Naive thymus-derived CD4-positive, alpha-beta T cell (primary cell): ENCODE measurements around the gene PPP6R3. TPM values are rescaled to one million over a fixed set of nuclear protein-coding genes. Genes with fewer than 3 reads are reported as not detected.

Experiments used
- ATAC-seq: fragments of 150-1000 bp; cut with Tn5 transposase; 2 replicates; pipeline ENCODE4 v1.10.0; 2021; ENCODE audit warnings: mild to moderate bottlenecking, moderate library complexity
- CTCF ChIA-PET: fragments of 350-600 bp; sonication (Branson Sonifier 250); formaldehyde crosslinking; loops from one replicate; lab custom pipeline; 2021; ENCODE audit warnings: antibody characterized with exemption; lab: Charles Lee
- POLR2A ChIA-PET: fragments of 350-600 bp; sonication (Branson Sonifier 250); formaldehyde crosslinking; loops from one replicate; lab custom pipeline; 2021; ENCODE audit warnings: antibody characterized with exemption, inconsistent platforms; lab: Charles Lee
- DNase-seq, 9 donors: peaks; one replicate each; pipeline versions ENCODE4 v3.0.0 to v3.0.0-alpha.2; 2020 to 2022; ENCODE audit warnings: mixed read lengths in 1 of 9
- H3K27ac ChIP-seq: one replicate; pipeline ENCODE4 v1.7.0; 2013; ENCODE audit warnings: mild to moderate bottlenecking, low read depth, low read length, moderate library complexity
- H3K27me3 ChIP-seq, 2 donors: one replicate each; pipeline ENCODE4 v1.7.0; 2013; ENCODE audit warnings: low read length in 2 of 2, mild to moderate bottlenecking in 2 of 2, moderate library complexity in 2 of 2; ENCODE audit not compliant: control insufficient read depth in 2 of 2, insufficient read depth in 2 of 2
- H3K36me3 ChIP-seq, 3 experiments: 1 replicate in 2 of 3; 2 replicates in 1 of 3; pipeline ENCODE4 v1.7.0; 2013; ENCODE audit warnings: low read length in 3 of 3, mild to moderate bottlenecking in 3 of 3, moderate library complexity in 1 of 3; ENCODE audit not compliant: insufficient read depth in 3 of 3, control insufficient read depth in 2 of 3
- H3K4me1 ChIP-seq, 2 donors: one replicate each; pipeline ENCODE4 v1.7.0; 2013; ENCODE audit warnings: low read length in 2 of 2, mild to moderate bottlenecking in 2 of 2, moderate library complexity in 1 of 2; ENCODE audit not compliant: control insufficient read depth in 2 of 2, insufficient read depth in 2 of 2
- H3K4me3 ChIP-seq: 2 replicates; pipeline ENCODE4 v1.7.0; 2013; ENCODE audit warnings: mild to moderate bottlenecking, low read length
- H3K9me3 ChIP-seq, 3 experiments: 1 replicate in 2 of 3; 2 replicates in 1 of 3; pipeline ENCODE4 v1.7.0; 2013; ENCODE audit warnings: low read length in 3 of 3; ENCODE audit not compliant: control insufficient read depth in 2 of 3
- H3K27ac Mint-ChIP-seq, 9 donors: one replicate each; pipeline ENCODE4 v1.8.0; 2020 to 2022; ENCODE audit warnings: mixed read lengths in 9 of 9, mild to moderate bottlenecking in 8 of 9, moderate library complexity in 5 of 9, inconsistent platforms in 2 of 9
- H3K27me3 Mint-ChIP-seq, 5 donors: one replicate each; pipeline ENCODE4 v1.8.0; 2021 to 2022; ENCODE audit warnings: mixed read lengths in 5 of 5, mild to moderate bottlenecking in 1 of 5
- H3K36me3 Mint-ChIP-seq, 5 donors: one replicate each; pipeline ENCODE4 v1.8.0; 2020 to 2022; ENCODE audit warnings: mixed read lengths in 5 of 5, mild to moderate bottlenecking in 3 of 5, inconsistent platforms in 1 of 5
- H3K4me1 Mint-ChIP-seq, 7 donors: one replicate each; pipeline ENCODE4 v1.8.0; 2020 to 2022; ENCODE audit warnings: mixed read lengths in 7 of 7, mild to moderate bottlenecking in 3 of 7, inconsistent platforms in 1 of 7
- H3K4me3 Mint-ChIP-seq, 10 donors: one replicate each; pipeline ENCODE4 v1.8.0; 2020 to 2022; ENCODE audit warnings: mild to moderate bottlenecking in 10 of 10, mixed read lengths in 10 of 10, moderate library complexity in 6 of 10, inconsistent platforms in 2 of 10
- H3K9me3 Mint-ChIP-seq, 11 donors: one replicate each; pipeline ENCODE4 v1.8.0; 2020 to 2022; ENCODE audit warnings: mixed read lengths in 11 of 11, mild to moderate bottlenecking in 4 of 11, inconsistent platforms in 1 of 11, moderate library complexity in 1 of 11
- intact Hi-C, 2 donors: fragments of 100-400 bp; cut with micrococcal nuclease; formaldehyde crosslinking; loops; one replicate each; pipeline ENCODE4 v1.15.1; 2023
- polyA plus RNA-seq, 2 donors: library from polyadenylated mRNA; unstranded; fragments of 300-500 nt; fragmentation: Illumina TruSeq; gene quantifications; one replicate each; pipeline ENCODE4 v1.2.3, GENCODE V29; 2021
- total RNA-seq, 6 experiments: library from RNA in 5 of 6; stranded (reverse) in 5 of 6; gene quantifications; 1 replicate in 5 of 6; 2 replicates in 1 of 6; pipeline ENCODE4 v1.2.3 and lab custom pipeline; 2021 to 2026

Gene PPP6R3
- total and polyA plus RNA-seq, 7 experiments from 2014 or later: 43.5 to 159 (median 133) TPM

- H3K9me3 Mint-ChIP-seq: no peaks in the 10 kb centered on the region
- no peaks in the 10 kb centered on the region for H3K9me3 ChIP-seq
- H3K4me3 ChIP-seq: no peak overlapping the region
- no peaks in the 10 kb centered on the region for H3K27me3 Mint-ChIP-seq
- no peaks in the 10 kb centered on the region for H3K27me3 ChIP-seq
- DNase-seq (no peak), ATAC-seq (no peak)
- H3K36me3 Mint-ChIP-seq: peaks cover 40 to 87% (median 75%) of the 10 kb centered on the region in 5 donors
- ChIA-PET POLR2A (no interaction called here), CTCF (no interaction called here)
- H3K27ac Mint-ChIP-seq: no peak overlapping the region
- H3K4me3 Mint-ChIP-seq: no peak overlapping the region
- H3K27ac ChIP-seq: no peak overlapping the region
- intact Hi-C loops: no loop called here
- peaks cover 37 to 99% (median 63%) of the 10 kb centered on the region in 3 experiments for H3K36me3 ChIP-seq
- peaks cover 0 to 7% (median 0%) of the 10 kb centered on the region in 7 donors for H3K4me1 Mint-ChIP-seq
- H3K4me1 ChIP-seq: no peaks in the 10 kb centered on the region
Measured at GRCh38 chr11:68601147-68601546, 140.6 kb downstream of the PPP6R3 start.

- Mint-ChIP-seq H3K4me1 (peaks cover 0 to 2% (median 0%) of the 10 kb centered on the region in 7 donors), H3K9me3 (peaks cover 0 to under 1% (median 0%) of the 10 kb centered on the region in 11 donors), H3K27ac (peak overlapping the region in 2 of 9 donors; percentile 28 to 62), H3K4me3 (no peak overlapping the region), H3K36me3 (peaks cover 29 to 92% (median 73%) of the 10 kb centered on the region in 5 donors), H3K27me3 (no peaks in the 10 kb centered on the region)
- intact Hi-C loops: no loop called here
- Histone ChIP-seq H3K27me3 (no peaks in the 10 kb centered on the region), H3K27ac (no peak overlapping the region), H3K4me3 (no peak overlapping the region), H3K4me1 (no peaks in the 10 kb centered on the region), H3K9me3 (no peaks in the 10 kb centered on the region), H3K36me3 (peaks cover 10 to 98% (median 30%) of the 10 kb centered on the region in 3 experiments)
- no peak for DNase-seq
- POLR2A ChIA-PET: no interaction called here
- no peak for ATAC-seq
- CTCF ChIA-PET: interaction anchor here (1.1 kb wide), 1 partner anchor 234 kb away, joined by 3 read pairs; no protein-coding TSS in a partner anchor
Measured at GRCh38 chr11:68609761-68610160, 149.2 kb downstream of the PPP6R3 start.

GRCh38 chr11:68610452-68611116 is 150.0 kb downstream of the PPP6R3 start:
- CTCF ChIA-PET: interaction anchor here (0.6 to 1.1 kb wide), 4 partner anchors 14 to 233 kb away, joined by 3 to 4 read pairs (median 3); no protein-coding TSS in a partner anchor

GRCh38 chr11:68615657-68616056 is 155.1 kb downstream of the PPP6R3 start:
- H3K27ac Mint-ChIP-seq: peak overlapping the region in 5 of 9 donors; percentile 34 to 81 (median 57)
- intact Hi-C loops: no loop called here
- H3K36me3 Mint-ChIP-seq: peaks cover 18 to 53% (median 47%) of the 10 kb centered on the region in 5 donors
- DNase-seq: no peak
- H3K9me3 Mint-ChIP-seq: peaks cover 0 to 24% (median 0%) of the 10 kb centered on the region in 11 donors
- Histone ChIP-seq H3K4me3 (no peak overlapping the region), H3K9me3 (no peaks in the 10 kb centered on the region), H3K4me1 (no peaks in the 10 kb centered on the region), H3K27ac (no peak overlapping the region), H3K36me3 (peaks cover 0 to 44% (median 0%) of the 10 kb centered on the region in 3 experiments), H3K27me3 (no peaks in the 10 kb centered on the region)
- H3K4me3 Mint-ChIP-seq: no peak overlapping the region
- H3K4me1 Mint-ChIP-seq: no peaks in the 10 kb centered on the region
- CTCF ChIA-PET: no interaction called here
- peaks cover 0 to 2% (median 0%) of the 10 kb centered on the region in 5 donors for H3K27me3 Mint-ChIP-seq
- no peak for ATAC-seq
- POLR2A ChIA-PET: no interaction called here

More at GRCh38 chr11:68610452-68611116, 150.0 kb downstream of the PPP6R3 start:
- Histone ChIP-seq H3K4me1 (no peaks in the 10 kb centered on the region), H3K9me3 (no peaks in the 10 kb centered on the region), H3K27me3 (no peaks in the 10 kb centered on the region), H3K27ac (no peak overlapping the region), H3K4me3 (no peak overlapping the region), H3K36me3 (peaks cover 10 to 95% (median 21%) of the 10 kb centered on the region in 3 experiments)
- Mint-ChIP-seq H3K9me3 (peaks cover 0 to 8% (median 0%) of the 10 kb centered on the region in 11 donors), H3K4me3 (no peak overlapping the region), H3K36me3 (peaks cover 30 to 92% (median 71%) of the 10 kb centered on the region in 5 donors), H3K4me1 (peaks cover 0 to 2% (median 0%) of the 10 kb centered on the region in 7 donors), H3K27me3 (no peaks in the 10 kb centered on the region), H3K27ac (peak overlapping the region in 1 of 9 donors; percentile 41)
- intact Hi-C loops: no loop called here
- DNase-seq: no peak
- no peak for ATAC-seq
- POLR2A ChIA-PET: no interaction called here

- DNase-seq: no peak
- ChIA-PET CTCF (no interaction called here), POLR2A (no interaction called here)
- Mint-ChIP-seq H3K4me1 (no peaks in the 10 kb centered on the region), H3K27ac (peak overlapping the region in 2 of 9 donors; percentile 5 to 45), H3K36me3 (peaks cover 0 to 29% (median 27%) of the 10 kb centered on the region in 5 donors), H3K9me3 (peaks cover 0 to 24% (median 0%) of the 10 kb centered on the region in 11 donors), H3K27me3 (peaks cover 0 to 2% (median 0%) of the 10 kb centered on the region in 5 donors), H3K4me3 (no peak overlapping the region)
- H3K27ac ChIP-seq: no peak overlapping the region
- peaks cover 0 to 19% (median 0%) of the 10 kb centered on the region in 3 experiments for H3K36me3 ChIP-seq
- intact Hi-C loops: no loop called here
- H3K4me1 ChIP-seq: no peaks in the 10 kb centered on the region
- H3K27me3 ChIP-seq: no peaks in the 10 kb centered on the region
- H3K9me3 ChIP-seq: no peaks in the 10 kb centered on the region
- no peak for ATAC-seq
- H3K4me3 ChIP-seq: no peak overlapping the region
Measured at GRCh38 chr11:68617925-68618809, 157.6 kb downstream of the PPP6R3 start.

GRCh38 chr11:68621826-68622225 is 161.3 kb downstream of the PPP6R3 start:
- Mint-ChIP-seq H3K4me3 (no peak overlapping the region), H3K9me3 (peaks cover 0 to 4% (median 0%) of the 10 kb centered on the region in 11 donors), H3K27ac (no peak overlapping the region), H3K36me3 (peaks cover 0 to 4% (median 0%) of the 10 kb centered on the region in 5 donors), H3K27me3 (peaks cover 0 to 11% (median 0%) of the 10 kb centered on the region in 5 donors), H3K4me1 (no peaks in the 10 kb centered on the region)
- H3K27ac ChIP-seq: no peak overlapping the region
- no peak for DNase-seq
- no peaks in the 10 kb centered on the region for H3K9me3 ChIP-seq
- H3K4me1 ChIP-seq: no peaks in the 10 kb centered on the region
- CTCF ChIA-PET: no interaction called here
- no peaks in the 10 kb centered on the region for H3K36me3 ChIP-seq
- no peak for ATAC-seq
- no peak overlapping the region for H3K4me3 ChIP-seq
- intact Hi-C loops: no loop called here
- POLR2A ChIA-PET: no interaction called here
- no peaks in the 10 kb centered on the region for H3K27me3 ChIP-seq
